ENCODE data around the gene CLMP.

- TF ChIP-seq RXRA (IDR thresholded peaks at IDR 0.05): peak in 1 of 2 donors; percentile 7
- no peak for TF ChIP-seq GABPA (IDR thresholded peaks at IDR 0.05 in 1 of 2, conservative IDR thresholded peaks at IDR 0.05 in 1 of 2)
- TF ChIP-seq CTCF (IDR thresholded peaks at IDR 0.05; ENCODE audit: low read depth, low read length, missing input control): no peak
- no peak for TF ChIP-seq ZBTB33 (IDR thresholded peaks at IDR 0.05)
- no peak for TF ChIP-seq ATF3 (IDR thresholded peaks at IDR 0.05)
- no peak for TF ChIP-seq YY1 (IDR thresholded peaks at IDR 0.05)
These were observed 20.6 kb downstream of the CLMP start for GRCh38 chr11:123174196-123175183.
